Glutamatergic neuron (in vitro differentiated cells): ENCODE measurements around the gene LRP1. TPM values are rescaled to one million over a fixed set of nuclear protein-coding genes. Genes with fewer than 3 reads are reported as not detected.

Source experiments
- DNase-seq: peaks from one replicate; pipeline ENCODE4 v3.0.0; 2022
- H3K27ac Mint-ChIP-seq: one replicate; pipeline ENCODE4 v1.8.0; 2020; ENCODE audit warnings: mild to moderate bottlenecking, mixed read lengths, inconsistent platforms; ENCODE audit not compliant: unreplicated experiment
- H3K27me3 Mint-ChIP-seq: one replicate; pipeline ENCODE4 v1.8.0; 2020; ENCODE audit warnings: mild to moderate bottlenecking, moderate library complexity, mixed read lengths, inconsistent platforms; ENCODE audit not compliant: unreplicated experiment
- H3K36me3 Mint-ChIP-seq: one replicate; pipeline ENCODE4 v1.8.0; 2020; ENCODE audit warnings: mild to moderate bottlenecking, mixed read lengths, inconsistent platforms; ENCODE audit not compliant: unreplicated experiment
- H3K4me1 Mint-ChIP-seq: one replicate; pipeline ENCODE4 v1.8.0; 2020; ENCODE audit warnings: mild to moderate bottlenecking, low read depth, mixed read lengths, inconsistent platforms; ENCODE audit not compliant: unreplicated experiment
- H3K4me3 Mint-ChIP-seq: one replicate; pipeline ENCODE4 v1.8.0; 2020; ENCODE audit warnings: mild to moderate bottlenecking, mixed read lengths, inconsistent platforms; ENCODE audit not compliant: unreplicated experiment
- H3K9me3 Mint-ChIP-seq: one replicate; pipeline ENCODE4 v1.8.0; 2020; ENCODE audit warnings: mild to moderate bottlenecking, moderate library complexity, mixed read lengths, inconsistent platforms; ENCODE audit not compliant: unreplicated experiment
- total RNA-seq: library from RNA; stranded (reverse); fragmentation: NEBNext Ultra II Directional; extraction: Animal tissue kit (Norgen Biotek cat#: 25700); gene quantifications from one replicate; pipeline ENCODE4 v1.2.1, GENCODE V29; 2021; ENCODE audit not compliant: unreplicated experiment
- TF ChIP-seq, protein P1 (sequence below): fragments of 200-600 bp; sonication (generic); IDR thresholded peaks from one replicate; pipeline ENCODE4 v1.5.0; 2021; ENCODE audit not compliant: partially characterized antibody, unreplicated experiment

Gene LRP1
- total RNA-seq, 1 donor from 2014 or later = 125 TPM

GRCh38 chr12:57203791-57204190, 75.5 kb downstream of the LRP1 start:
- Mint-ChIP-seq H3K4me1 (no peaks in the 10 kb centered on the region), H3K9me3 (peaks cover 2% of the 10 kb centered on the region), H3K27ac (no peak overlapping the region), H3K27me3 (peaks cover 7% of the 10 kb centered on the region), H3K36me3 (peaks cover 5% of the 10 kb centered on the region), H3K4me3 (no peak overlapping the region)
- TF ChIP-seq, protein P1, sequence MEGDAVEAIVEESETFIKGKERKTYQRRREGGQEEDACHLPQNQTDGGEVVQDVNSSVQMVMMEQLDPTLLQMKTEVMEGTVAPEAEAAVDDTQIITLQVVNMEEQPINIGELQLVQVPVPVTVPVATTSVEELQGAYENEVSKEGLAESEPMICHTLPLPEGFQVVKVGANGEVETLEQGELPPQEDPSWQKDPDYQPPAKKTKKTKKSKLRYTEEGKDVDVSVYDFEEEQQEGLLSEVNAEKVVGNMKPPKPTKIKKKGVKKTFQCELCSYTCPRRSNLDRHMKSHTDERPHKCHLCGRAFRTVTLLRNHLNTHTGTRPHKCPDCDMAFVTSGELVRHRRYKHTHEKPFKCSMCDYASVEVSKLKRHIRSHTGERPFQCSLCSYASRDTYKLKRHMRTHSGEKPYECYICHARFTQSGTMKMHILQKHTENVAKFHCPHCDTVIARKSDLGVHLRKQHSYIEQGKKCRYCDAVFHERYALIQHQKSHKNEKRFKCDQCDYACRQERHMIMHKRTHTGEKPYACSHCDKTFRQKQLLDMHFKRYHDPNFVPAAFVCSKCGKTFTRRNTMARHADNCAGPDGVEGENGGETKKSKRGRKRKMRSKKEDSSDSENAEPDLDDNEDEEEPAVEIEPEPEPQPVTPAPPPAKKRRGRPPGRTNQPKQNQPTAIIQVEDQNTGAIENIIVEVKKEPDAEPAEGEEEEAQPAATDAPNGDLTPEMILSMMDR = no peak
- DNase-seq = no peak

- no peak for DNase-seq
- H3K9me3 Mint-ChIP-seq = peaks cover 3% of the 10 kb centered on the region
- peaks cover 5% of the 10 kb centered on the region for H3K36me3 Mint-ChIP-seq
- no peak overlapping the region for H3K27ac Mint-ChIP-seq
- no peaks in the 10 kb centered on the region for H3K4me1 Mint-ChIP-seq
- TF ChIP-seq, protein P1 = no peak
- peaks cover 12% of the 10 kb centered on the region for H3K27me3 Mint-ChIP-seq
- no peak overlapping the region for H3K4me3 Mint-ChIP-seq
Measured at GRCh38 chr12:57204454-57204853, 76.2 kb downstream of the LRP1 start.

- Mint-ChIP-seq H3K4me3 (no peak overlapping the region), H3K27me3 (peaks cover 12% of the 10 kb centered on the region), H3K27ac (no peak overlapping the region), H3K9me3 (peaks cover 5% of the 10 kb centered on the region), H3K36me3 (peaks cover 5% of the 10 kb centered on the region), H3K4me1 (no peaks in the 10 kb centered on the region)
- no peak for DNase-seq
- TF ChIP-seq, protein P1 = no peak
Measured at GRCh38 chr12:57205186-57205585, 76.9 kb downstream of the LRP1 start.

- H3K27me3 Mint-ChIP-seq = peaks cover 10% of the 10 kb centered on the region
- H3K9me3 Mint-ChIP-seq = peaks cover 5% of the 10 kb centered on the region
- TF ChIP-seq, protein P1 = no peak
- H3K36me3 Mint-ChIP-seq = peaks cover 4% of the 10 kb centered on the region
- no peak for DNase-seq
- H3K27ac Mint-ChIP-seq = no peak overlapping the region
- H3K4me1 Mint-ChIP-seq = no peaks in the 10 kb centered on the region
- no peak overlapping the region for H3K4me3 Mint-ChIP-seq
Measured at GRCh38 chr12:57205931-57206330, 77.6 kb downstream of the LRP1 start.

- no peak overlapping the region for H3K27ac Mint-ChIP-seq
- H3K4me3 Mint-ChIP-seq = no peak overlapping the region
- H3K4me1 Mint-ChIP-seq = no peaks in the 10 kb centered on the region
- TF ChIP-seq, protein P1 = no peak
- H3K36me3 Mint-ChIP-seq = no peaks in the 10 kb centered on the region
- H3K9me3 Mint-ChIP-seq = peaks cover 4% of the 10 kb centered on the region
- no peak for DNase-seq
- H3K27me3 Mint-ChIP-seq = peaks cover 11% of the 10 kb centered on the region
Measured at GRCh38 chr12:57207731-57208630, 79.7 kb downstream of the LRP1 start.
